Astrocyte of the hippocampus (primary cell): Measurements from ENCODE around the gene EHD4.

ENCODE experiments used
- DNase-seq: peaks from one replicate; pipeline ENCODE4 v3.0.0; 2011; ENCODE audit warnings: low read depth, low spot score

EHD4 gene

DNA sequence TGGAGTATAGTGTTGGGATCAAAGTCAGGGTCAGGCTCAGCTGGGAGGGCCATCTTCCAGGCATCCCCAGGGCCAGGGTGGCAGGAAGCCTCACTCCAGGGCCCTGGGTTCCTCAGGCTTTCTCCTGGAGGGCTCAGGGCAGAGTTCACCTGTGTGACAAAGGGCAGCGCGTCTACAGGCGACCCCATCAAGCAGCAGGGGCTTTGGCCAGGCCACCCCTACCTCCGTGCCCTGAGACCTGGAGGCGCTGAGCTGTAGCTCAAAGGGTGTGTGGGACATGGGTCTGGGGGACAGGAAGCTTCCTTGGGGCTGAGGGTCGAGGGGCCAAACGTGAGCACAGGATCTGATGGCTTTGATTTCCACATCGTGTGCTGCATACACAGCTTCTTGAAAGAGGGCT, 91.3 kb downstream of the EHD4 start:
- no peak for DNase-seq

DNA sequence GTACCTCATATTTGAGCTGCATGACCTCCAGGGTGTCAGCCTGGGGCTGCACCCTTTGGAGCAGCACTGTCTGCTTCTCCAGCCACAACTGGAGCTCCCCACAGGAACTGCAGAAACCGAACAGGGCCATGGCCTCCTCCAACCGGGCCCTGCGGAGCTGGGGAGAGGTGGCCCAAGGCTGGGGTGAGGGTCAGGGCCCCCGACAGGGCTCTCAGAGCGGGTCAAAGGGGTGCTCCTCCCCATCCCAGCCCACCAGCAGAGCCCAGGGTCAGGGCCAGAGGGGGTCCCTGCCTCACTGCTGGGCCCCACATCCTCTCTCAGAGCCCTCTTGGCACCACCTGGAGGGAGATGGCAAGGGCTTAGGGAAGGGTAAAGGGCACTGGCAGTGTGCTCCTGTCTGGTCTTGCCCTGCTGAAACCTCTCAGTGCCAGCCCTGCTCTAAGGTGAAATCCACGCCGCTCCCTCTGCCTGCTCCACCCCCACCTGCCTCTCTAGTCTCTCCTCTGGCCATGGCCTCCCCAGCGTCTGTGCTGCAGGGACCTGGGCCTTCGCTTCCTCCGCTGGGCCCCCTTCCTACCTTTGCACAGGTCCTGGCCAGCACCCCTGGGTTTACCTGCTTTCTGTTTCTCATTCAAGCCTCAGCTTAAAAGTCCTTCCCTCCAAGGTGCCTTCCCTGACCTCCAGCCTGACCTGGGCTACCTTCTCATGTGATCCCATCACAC, 92.0 kb downstream of the EHD4 start:
- no peak for DNase-seq

- DNase-seq = no peak
Measured at GRCh38 chr15:41879321-41879845, 93.0 kb downstream of the EHD4 start.

DNA sequence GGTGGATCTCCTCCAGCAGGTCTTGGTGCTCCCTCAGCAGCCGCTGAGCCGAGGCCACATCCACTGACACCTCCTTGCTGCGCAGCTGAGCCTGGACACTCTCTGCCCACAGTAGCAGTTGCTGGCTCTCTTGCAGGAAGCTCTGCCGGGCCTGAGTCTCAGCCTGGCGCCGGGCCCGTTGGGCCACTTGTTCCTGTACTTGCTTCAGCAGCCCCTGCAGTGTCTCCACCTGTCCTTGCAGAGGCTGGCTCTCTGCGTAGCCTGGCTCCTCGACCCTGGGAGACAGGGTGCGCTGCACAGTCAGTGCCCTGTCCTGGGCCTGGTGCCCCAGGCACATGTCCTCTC, 94.0 kb downstream of the EHD4 start:
- no peak for DNase-seq

- DNase-seq = no peak
Measured at GRCh38 chr15:41877631-41878354, 94.6 kb downstream of the EHD4 start.

GRCh38 chr15:41876689-41877088, 95.7 kb downstream of the EHD4 start:
- no peak for DNase-seq

DNA sequence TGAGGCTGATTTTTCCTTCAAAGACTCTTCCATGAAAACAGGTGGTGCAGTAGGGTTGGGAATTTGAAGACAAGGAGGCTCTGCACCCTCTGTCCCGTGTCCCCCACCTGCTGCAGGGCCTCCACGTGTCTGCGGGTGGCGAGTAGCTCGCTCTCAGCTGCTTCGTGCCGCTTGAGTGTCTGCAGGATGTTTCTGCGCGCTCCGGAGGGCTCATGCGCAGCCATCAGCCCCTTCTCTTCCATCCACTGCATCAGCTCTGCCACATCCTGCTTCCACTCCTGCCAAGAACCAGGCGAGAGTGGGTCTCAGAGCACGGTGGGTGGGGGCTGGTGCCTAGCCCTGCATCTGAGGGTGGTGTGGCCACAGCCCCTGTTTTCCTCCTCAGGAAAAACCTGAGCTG, 96.3 kb downstream of the EHD4 start:
- no peak for DNase-seq

- no peak for DNase-seq
Measured at GRCh38 chr15:41874736-41875135, 97.6 kb downstream of the EHD4 start.

- no peak for DNase-seq
Measured at GRCh38 chr15:41873711-41874110, 98.6 kb downstream of the EHD4 start.

DNA sequence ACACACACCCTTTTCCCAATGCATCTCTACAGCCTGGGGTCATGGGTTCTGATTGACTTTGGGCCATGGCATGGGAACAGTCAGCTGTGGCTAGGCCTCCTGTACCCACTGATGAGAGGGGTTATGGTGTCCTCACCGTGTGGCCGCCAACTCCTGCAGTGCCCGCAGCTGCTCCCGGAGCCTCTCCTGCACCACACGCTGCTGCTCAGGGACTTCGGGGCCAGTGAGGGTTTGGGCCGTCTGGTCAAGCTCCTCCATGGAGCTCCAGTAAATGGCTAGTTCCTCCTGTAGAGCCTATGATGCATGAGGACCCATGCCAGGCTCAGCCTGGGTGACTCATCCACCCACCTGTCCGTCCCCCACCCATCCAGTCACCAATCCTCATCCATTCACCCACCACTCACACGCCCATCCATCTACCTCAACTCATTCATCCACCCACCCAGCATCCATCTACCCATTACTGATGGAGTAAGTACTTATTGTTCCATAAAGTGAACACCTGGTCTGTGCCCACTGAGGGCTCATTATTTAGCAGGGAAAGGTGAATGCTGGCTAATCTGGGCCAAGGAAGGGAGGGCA, 100.1 kb downstream of the EHD4 start:
- no peak for DNase-seq

DNA sequence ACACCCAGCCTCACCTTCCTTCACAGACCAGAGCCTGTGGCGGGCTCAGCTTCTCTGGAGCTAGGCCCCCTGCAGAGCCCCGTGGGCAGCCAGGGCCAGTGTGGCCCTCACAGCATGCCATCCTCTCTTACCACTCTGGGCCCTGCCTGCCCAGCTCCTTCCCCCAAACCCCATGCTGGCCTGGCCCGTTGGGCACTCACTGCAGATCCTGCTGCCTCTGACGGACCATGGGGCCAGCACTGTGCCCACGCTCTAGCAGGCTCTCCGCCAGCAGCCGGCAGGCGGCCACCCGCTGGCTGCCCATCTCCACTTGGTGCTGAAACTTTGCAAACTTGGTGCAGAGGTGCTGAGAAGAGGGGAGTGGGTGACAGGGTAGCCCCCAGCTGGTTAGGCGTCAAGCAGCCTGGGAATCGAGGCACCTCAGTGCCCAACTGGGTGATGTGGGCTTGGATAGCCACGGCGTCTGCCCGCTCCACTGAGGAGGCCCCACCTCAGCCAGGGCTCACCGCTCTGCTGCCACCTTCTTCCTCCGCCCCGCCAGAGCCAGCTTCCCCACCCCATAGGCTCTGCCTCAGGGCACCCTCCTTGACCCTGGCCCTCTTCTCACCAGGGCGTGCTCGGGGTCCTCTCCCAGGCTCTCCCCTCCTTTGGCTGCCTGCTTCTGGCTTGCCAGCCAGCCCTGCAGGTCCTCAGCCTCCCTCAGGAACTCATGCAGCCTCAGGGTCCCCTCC, 101.0 kb downstream of the EHD4 start:
- DNase-seq = no peak

GRCh38 chr15:41870689-41871081, 101.7 kb downstream of the EHD4 start:
- DNase-seq = peak; percentile 45

DNA sequence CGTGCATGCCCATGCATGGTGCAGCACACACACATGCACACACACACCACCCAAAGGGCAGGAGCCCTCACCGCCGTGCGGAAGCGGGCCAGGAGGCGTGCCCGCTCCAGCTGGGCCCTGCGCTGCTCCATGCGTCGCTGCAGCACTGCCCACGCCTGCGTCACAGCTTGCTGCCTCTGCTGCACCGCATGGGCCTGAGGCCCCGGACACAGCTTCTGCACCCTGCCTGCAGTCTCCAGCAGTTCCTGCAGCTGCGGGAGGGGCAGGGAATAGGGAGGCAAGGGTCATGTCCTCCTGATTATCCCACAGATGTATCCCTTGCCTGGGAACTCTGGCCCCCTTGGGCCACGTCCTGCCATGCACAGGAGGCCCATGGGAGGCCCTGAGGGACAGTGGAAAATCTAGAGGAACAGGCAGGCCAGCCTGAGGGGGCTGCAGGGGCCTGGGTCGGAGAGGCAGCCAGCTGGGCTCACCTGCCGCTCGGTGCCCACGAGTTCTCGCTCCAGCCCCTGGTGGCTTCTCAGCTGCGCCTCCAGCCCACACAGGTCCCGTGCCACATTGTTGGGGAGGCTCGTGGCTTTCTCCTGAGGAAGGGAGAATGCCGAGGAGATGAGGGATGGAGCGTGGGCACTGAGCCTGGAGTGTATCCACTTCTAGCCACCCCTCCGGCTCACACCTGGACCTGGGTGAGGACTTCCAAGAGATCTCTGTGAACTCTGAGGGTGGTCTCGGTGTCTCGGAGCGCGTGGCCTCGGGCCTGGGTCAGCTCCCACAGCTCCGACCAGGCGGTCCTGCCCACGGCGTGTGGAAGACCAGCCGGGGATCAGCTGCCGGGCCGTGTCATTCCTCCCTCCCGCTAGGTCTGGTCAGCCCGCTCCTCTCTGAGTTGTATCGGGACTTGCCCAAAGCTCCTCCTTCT, 102.3 kb downstream of the EHD4 start:
- DNase-seq = no peak

DNA sequence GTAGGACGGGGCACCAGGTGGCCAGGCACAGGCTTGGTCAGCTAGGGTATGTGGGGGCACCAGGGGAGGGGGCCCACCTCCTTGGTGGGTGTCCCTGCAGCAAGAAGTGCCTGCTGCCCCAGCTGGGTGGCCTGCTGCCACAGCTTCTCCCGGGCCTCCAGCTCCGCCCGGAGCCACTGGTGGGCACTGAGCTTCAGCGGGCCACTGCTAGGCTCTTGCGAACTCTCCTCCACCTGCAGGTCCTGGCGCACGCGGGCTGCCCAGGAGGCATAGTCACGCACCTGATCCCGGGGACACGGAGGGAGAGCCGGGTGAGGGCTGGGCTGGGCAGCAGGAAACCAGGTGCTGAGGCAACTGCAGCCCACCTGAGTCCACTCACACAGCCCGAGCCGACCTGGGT, 104.0 kb downstream of the EHD4 start:
- DNase-seq = no peak

DNA sequence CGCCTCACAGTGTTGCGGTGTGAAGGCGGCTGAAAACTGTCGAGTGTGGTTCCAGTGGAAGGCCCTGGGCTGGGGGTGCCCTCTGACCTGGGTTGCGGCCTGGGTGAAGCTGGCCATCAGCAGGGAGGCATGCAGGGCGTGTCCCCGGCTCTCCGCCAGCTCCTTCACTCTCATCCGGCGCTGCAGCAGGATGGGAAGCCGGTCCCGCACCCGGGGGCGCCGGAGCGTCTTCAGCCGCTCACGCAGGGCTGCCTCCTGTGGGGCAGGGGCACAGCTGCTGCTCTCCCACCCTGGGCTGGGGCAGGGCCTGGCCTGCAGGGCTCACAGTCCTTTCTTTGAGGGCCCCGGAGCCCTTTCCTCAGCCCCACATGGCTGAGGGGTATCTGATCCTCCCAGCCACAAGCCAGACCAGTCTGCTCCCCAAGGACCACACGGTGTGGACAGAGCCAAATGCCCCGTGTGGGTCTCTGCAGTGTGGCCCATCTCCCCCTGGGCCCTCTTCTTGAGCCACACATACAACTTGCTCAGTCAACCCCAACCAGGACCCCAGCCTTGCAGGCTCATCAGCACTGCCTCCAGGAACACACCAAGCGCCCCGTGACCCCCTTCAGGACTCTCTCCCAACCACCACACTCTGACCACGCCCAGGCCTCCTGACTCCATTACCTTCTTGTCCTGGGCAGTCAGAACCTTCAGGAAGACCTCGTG, 105.3 kb downstream of the EHD4 start:
- no peak for DNase-seq

DNA sequence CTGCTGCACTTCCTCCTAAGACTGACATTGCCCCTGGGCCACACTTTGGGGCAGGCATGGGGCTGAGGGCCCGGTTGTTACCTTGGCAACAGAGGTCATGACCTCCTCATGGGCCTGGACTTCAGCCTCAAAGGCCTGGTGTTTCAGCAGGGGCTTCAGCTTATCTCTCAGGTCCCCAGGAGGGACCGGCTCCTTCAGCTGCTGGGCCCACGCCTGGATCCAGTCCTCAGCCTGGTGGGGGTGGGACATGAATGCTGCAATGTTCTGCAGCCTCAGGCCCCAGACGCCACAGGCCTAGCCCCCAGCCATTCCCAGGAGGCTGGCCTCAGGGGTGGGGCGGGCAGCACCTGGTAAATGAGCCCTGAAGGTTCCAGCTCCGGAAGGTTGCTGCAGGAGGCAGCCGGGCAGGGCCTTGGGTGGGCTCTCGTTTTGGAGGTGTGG, 106.1 kb downstream of the EHD4 start:
- no peak for DNase-seq

GRCh38 chr15:41865490-41866055, 106.8 kb downstream of the EHD4 start:
- no peak for DNase-seq

DNA sequence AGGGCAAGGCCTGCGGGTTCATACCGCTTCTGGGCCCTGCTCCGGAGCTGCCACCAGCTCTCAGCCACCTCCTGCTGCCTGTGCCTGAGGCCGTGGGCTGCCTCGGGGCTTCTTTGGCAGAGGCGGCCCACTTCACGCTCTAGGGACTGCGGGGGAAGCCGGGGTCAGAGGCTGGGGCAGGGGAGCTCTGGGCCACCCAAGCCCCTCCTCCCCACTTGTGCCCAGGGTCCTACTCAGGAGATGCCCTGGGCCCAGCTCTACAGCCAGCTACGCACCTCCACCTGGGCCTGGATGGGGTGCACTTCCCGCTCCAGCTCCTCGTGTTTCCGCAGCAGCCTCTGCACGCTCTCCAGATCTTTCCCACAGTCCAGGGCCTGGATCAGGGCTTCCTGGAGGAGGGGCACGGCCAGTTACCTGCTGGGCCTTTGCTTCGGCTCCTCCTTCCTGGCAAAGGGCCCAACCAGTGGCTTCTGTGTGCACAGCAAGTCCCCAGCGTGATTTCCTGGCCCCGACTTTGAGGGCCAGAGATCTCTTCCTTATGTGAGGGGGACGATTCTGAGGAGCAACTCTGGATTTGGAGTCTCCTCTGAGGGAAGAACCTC, 109.7 kb downstream of the EHD4 start:
- no peak for DNase-seq

DNA sequence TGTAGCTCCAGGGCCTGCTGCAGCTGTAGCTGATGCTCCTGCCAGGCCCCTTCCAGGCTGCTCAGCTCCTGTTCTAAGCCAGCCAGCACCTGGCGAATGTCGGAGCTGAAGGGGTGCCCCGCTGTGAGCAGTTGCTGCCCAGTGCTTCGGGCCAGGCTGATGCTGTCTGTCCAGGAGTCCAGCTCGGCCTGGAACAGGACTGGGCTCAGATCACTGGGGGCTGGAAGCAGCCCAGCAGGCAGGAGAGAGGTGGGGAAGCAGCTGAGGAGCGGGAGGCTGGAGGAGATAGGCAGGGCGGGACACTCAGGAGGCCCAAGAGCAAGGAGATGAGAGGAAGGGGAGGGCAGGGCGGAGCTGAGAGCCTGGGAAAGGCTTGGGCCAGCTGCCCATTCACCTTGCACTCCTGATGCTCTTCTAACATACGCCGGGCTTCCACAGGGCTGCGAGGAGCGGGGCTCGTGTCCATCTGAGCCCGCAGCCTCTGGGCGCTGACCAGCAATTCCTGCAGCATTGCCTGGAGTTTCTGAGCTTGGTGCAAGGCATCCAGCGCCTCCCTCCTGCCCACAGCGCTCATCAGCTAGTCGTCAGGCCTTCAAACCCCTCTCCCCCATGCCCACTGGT, 110.5 kb downstream of the EHD4 start:
- no peak for DNase-seq
